Erythroblast (primary cell): ENCODE results near the gene SSBP3.

Source experiments
- GATA1 ChIP-seq: IDR thresholded peaks from 2 replicates; pipeline ENCODE4 v1.6.1; 2011; ENCODE audit warnings: low read depth, mild to moderate bottlenecking, control low read depth, low read length, moderate library complexity
- POLR2A ChIP-seq: IDR thresholded peaks from 2 replicates; pipeline ENCODE4 v1.6.1; 2011; ENCODE audit warnings: mild to moderate bottlenecking, low read length

GRCh38 chr1:54284781-54285529, 121.2 kb downstream of the SSBP3 start:
- no peak for TF ChIP-seq POLR2A
- no peak for TF ChIP-seq GATA1
